Fibroblast of mammary gland (primary cell): ENCODE results near the gene MBTD1.

Source experiments
- DNase-seq: peaks from one replicate; pipeline ENCODE4 v3.0.0-alpha.2; 2010; ENCODE audit warnings: low read depth
- H3K4me3 ChIP-seq: 2 replicates; pipeline ENCODE4 v1.5.1; 2011; ENCODE audit warnings: low read depth, mild to moderate bottlenecking, low read length, moderate library complexity; ENCODE audit not compliant: control insufficient read depth
- CTCF ChIP-seq: conservative IDR thresholded peaks from 2 replicates; pipeline ENCODE4 v1.5.1; 2011; ENCODE audit warnings: low read depth, low read length, inconsistent platforms; ENCODE audit not compliant: control insufficient read depth, insufficient read depth

MBTD1 gene

GRCh38 chr17:51161541-51161940 lies 98.3 kb downstream of the MBTD1 start:
- TF ChIP-seq CTCF, result no peak
- H3K4me3 ChIP-seq, result no peak overlapping the region
- no peak for DNase-seq

GRCh38 chr17:51159604-51160003 lies 100.2 kb downstream of the MBTD1 start:
- DNase-seq, result no peak
- TF ChIP-seq CTCF, result no peak
- H3K4me3 ChIP-seq, result no peak overlapping the region

GRCh38 chr17:51155416-51155815 lies 104.4 kb downstream of the MBTD1 start:
- DNase-seq, result no peak
- TF ChIP-seq CTCF, result no peak

GRCh38 chr17:51154176-51154575 lies 105.7 kb downstream of the MBTD1 start:
- peak; percentile 36 for DNase-seq
- no peak for TF ChIP-seq CTCF
- peak overlapping the region; percentile 96 for H3K4me3 ChIP-seq

More at GRCh38 chr17:51155416-51155815, 104.4 kb downstream of the MBTD1 start:
- no peak overlapping the region for H3K4me3 ChIP-seq

- peak within 1 kb of the TSS; percentile 96 for H3K4me3 ChIP-seq
- DNase-seq, result peak; percentile 100
- peak; percentile 81 for TF ChIP-seq CTCF
Measured at GRCh38 chr17:51153210-51154072, 106.4 kb downstream of the MBTD1 start, which contains the start of gene NME1. Gene NME1, plus strand, starts transcription at chr17:51153559. Its CDS starts 2,096 bp downstream, at chr17:51155655.

- TF ChIP-seq CTCF, result no peak
- H3K4me3 ChIP-seq, result peak overlapping the region; percentile 96
- DNase-seq, result peak; percentile 47
Measured at GRCh38 chr17:51152766-51153209, 107.1 kb downstream of the MBTD1 start.
